C4-2B (cell line): ENCODE measurements around the gene SGCE.

Source experiments
- H3K27ac ChIP-seq: fragments of 450-650 bp; 2 replicates; pipeline ENCODE4 v1.5.1; 2017
- CTCF ChIP-seq: fragments of 450-650 bp; conservative IDR thresholded peaks from 2 replicates; pipeline ENCODE4 v1.5.1; 2017; ENCODE audit warnings: mild to moderate bottlenecking
- ZFX ChIP-seq: fragments of 450-650 bp; IDR thresholded peaks from 2 replicates; pipeline ENCODE4 v1.6.1; 2017

The SGCE gene

GRCh38 chr7:94605031-94605430 lies 50.9 kb downstream of the SGCE start:
- TF ChIP-seq ZFX (no peak), CTCF (no peak)
- no peak overlapping the region for H3K27ac ChIP-seq

- H3K27ac ChIP-seq: no peak overlapping the region
- TF ChIP-seq CTCF (no peak), ZFX (no peak)
These were observed 53.8 kb downstream of the SGCE start for GRCh38 chr7:94602181-94602580.

- H3K27ac ChIP-seq: no peak overlapping the region
- TF ChIP-seq CTCF (no peak), ZFX (no peak)
These were observed 55.7 kb downstream of the SGCE start for GRCh38 chr7:94600267-94600666.

- H3K27ac ChIP-seq: no peak overlapping the region
These were observed 60.2 kb downstream of the SGCE start for GRCh38 chr7:94595717-94596116.

GRCh38 chr7:94594882-94595281 lies 61.1 kb downstream of the SGCE start:
- no peak overlapping the region for H3K27ac ChIP-seq
- TF ChIP-seq ZFX (no peak), CTCF (no peak)

More at GRCh38 chr7:94595717-94596116, 60.2 kb downstream of the SGCE start:
- no peak for TF ChIP-seq ZFX
- TF ChIP-seq CTCF: no peak

GRCh38 chr7:94591176-94591575 lies 64.8 kb downstream of the SGCE start:
- TF ChIP-seq ZFX (no peak), CTCF (no peak)
- no peak overlapping the region for H3K27ac ChIP-seq

GRCh38 chr7:94590526-94591162 lies 65.3 kb downstream of the SGCE start:
- no peak overlapping the region for H3K27ac ChIP-seq
- TF ChIP-seq CTCF (no peak), ZFX (no peak)
